ENCODE measurements around the gene TMEM117.
A peak's percentile ranks its signal among the peaks of the same experiment; 100 is the strongest.

TMEM117 gene

GRCh38 chr12:44003721-44004120, 167.8 kb downstream of the TMEM117 start:
- TF ChIP-seq CTCF (IDR thresholded peaks at IDR 0.05; ENCODE audit: low read length, missing control alignments), result no peak
- H3K4me3 ChIP-seq (replicated peaks; ENCODE audit: low read depth, low read length), result no peak overlapping the region
- DNase-seq (ENCODE audit: low read depth), result no peak

GRCh38 chr12:44015333-44015941, 179.6 kb downstream of the TMEM117 start:
- DNase-seq (ENCODE audit: low read depth), result peak; percentile 76
- H3K4me3 ChIP-seq (replicated peaks; ENCODE audit: low read depth, low read length), result no peak overlapping the region
- TF ChIP-seq CTCF (IDR thresholded peaks at IDR 0.05; ENCODE audit: low read length, missing control alignments), result peak; percentile 54

- no peak overlapping the region for H3K4me3 ChIP-seq (replicated peaks; ENCODE audit: low read depth, low read length)
- DNase-seq (ENCODE audit: low read depth), result no peak
- TF ChIP-seq CTCF (IDR thresholded peaks at IDR 0.05; ENCODE audit: low read length, missing control alignments), result no peak
These were observed 181.3 kb downstream of the TMEM117 start for GRCh38 chr12:44017216-44017615.

- no peak for TF ChIP-seq CTCF (IDR thresholded peaks at IDR 0.05; ENCODE audit: low read length, missing control alignments)
- DNase-seq (ENCODE audit: low read depth), result no peak
- no peak overlapping the region for H3K4me3 ChIP-seq (replicated peaks; ENCODE audit: low read depth, low read length)
These were observed 183.2 kb downstream of the TMEM117 start for GRCh38 chr12:44019118-44019517.

DNA sequence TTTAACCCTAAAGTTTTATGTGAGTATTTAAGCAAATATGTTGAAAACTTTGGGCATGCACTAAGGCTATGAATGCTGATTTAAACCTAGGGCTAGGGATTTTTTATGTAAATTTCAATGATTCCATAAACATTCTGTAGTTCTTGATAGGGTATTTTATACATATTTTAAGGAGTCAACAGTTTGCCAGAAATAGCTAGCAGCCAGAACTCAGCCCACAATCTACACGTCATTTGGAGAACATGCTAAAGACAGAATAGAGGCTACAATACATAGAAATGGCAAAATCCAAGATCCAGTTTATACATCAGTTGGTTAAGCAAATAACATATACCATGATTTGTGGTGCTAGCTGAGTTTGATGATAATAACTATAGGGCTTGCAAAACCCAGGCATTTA, 184.7 kb downstream of the TMEM117 start:
- no peak for DNase-seq (ENCODE audit: low read depth)
- no peak for TF ChIP-seq CTCF (IDR thresholded peaks at IDR 0.05; ENCODE audit: low read length, missing control alignments)
- H3K4me3 ChIP-seq (replicated peaks; ENCODE audit: low read depth, low read length), result no peak overlapping the region

GRCh38 chr12:44021471-44021971, 185.6 kb downstream of the TMEM117 start:
- TF ChIP-seq CTCF (IDR thresholded peaks at IDR 0.05; ENCODE audit: low read length, missing control alignments), result no peak
- no peak for DNase-seq (ENCODE audit: low read depth)
- H3K4me3 ChIP-seq (replicated peaks; ENCODE audit: low read depth, low read length), result no peak overlapping the region

GRCh38 chr12:44025499-44025898, 189.6 kb downstream of the TMEM117 start:
- H3K4me3 ChIP-seq (replicated peaks; ENCODE audit: low read depth, low read length), result no peak overlapping the region
- TF ChIP-seq CTCF (IDR thresholded peaks at IDR 0.05; ENCODE audit: low read length, missing control alignments), result no peak
- no peak for DNase-seq (ENCODE audit: low read depth)
